ENCODE measurements around the gene SARNP. TPM values are rescaled to one million over a fixed set of nuclear protein-coding genes. Genes with fewer than 3 reads are reported as not detected.
"Not testable (repeated sequence)": the region's sequence is repeated elsewhere in the genome, so short reads cannot be mapped to it uniquely, and the experiment has no call there.

SARNP gene
- total RNA-seq, 1 donor from 2014 or later: 85.7 TPM

- no peaks in the 10 kb centered on the region for H3K9me3 Mint-ChIP-seq (ENCODE audit: low read depth)
- H3K27ac Mint-ChIP-seq: peak overlapping the region; percentile 20
- no peak overlapping the region for H3K4me3 Mint-ChIP-seq (ENCODE audit: low read depth)
- no peaks in the 10 kb centered on the region for H3K4me1 Mint-ChIP-seq (ENCODE audit: low read depth)
- TF ChIP-seq, protein P1, sequence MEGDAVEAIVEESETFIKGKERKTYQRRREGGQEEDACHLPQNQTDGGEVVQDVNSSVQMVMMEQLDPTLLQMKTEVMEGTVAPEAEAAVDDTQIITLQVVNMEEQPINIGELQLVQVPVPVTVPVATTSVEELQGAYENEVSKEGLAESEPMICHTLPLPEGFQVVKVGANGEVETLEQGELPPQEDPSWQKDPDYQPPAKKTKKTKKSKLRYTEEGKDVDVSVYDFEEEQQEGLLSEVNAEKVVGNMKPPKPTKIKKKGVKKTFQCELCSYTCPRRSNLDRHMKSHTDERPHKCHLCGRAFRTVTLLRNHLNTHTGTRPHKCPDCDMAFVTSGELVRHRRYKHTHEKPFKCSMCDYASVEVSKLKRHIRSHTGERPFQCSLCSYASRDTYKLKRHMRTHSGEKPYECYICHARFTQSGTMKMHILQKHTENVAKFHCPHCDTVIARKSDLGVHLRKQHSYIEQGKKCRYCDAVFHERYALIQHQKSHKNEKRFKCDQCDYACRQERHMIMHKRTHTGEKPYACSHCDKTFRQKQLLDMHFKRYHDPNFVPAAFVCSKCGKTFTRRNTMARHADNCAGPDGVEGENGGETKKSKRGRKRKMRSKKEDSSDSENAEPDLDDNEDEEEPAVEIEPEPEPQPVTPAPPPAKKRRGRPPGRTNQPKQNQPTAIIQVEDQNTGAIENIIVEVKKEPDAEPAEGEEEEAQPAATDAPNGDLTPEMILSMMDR (IDR thresholded peaks at IDR 0.05; ENCODE audit: unreplicated experiment): no peak
- H3K36me3 Mint-ChIP-seq (ENCODE audit: insufficient read depth): no peaks in the 10 kb centered on the region
- no peak for DNase-seq (ENCODE audit: low spot score, unreplicated experiment)
- peaks cover 4% of the 10 kb centered on the region for H3K27me3 Mint-ChIP-seq
Measured at GRCh38 chr12:55843431-55843830, 25.9 kb upstream of the SARNP start.

DNA sequence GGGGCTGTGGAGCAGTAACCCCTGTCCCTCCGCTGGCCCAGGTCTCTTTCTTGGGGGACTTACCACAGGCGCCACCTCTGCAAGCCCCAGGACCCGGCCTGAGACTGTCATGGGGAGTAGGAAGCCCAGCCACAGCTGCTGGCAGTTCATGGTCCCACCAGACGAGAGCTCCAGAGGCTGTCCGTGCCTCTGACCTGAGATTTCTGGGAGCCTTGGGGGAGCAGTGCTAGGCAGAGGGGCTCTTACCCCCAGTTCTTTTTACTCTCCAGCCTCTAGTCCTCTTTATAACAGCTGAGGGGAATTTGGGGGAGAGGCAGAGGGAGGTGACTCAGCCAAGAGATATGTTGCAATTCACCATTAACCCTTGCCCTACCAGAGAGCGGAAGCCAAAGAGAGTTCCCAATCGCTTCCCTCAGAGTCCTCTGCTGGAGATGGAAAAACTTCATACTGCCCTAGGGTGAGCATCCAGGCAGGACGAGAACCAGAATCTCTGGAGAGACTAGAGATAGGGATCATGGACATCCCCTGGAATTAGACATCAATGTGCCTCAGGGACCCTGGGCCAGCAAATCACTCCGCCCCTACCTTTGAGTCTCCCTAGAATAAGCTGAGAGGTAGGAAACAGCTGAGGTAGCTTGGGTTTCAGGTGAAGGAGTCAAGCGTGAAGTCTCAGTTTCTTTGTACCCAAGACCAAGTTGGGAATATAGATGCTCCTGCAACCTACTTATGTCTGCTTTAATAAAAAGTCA lies 25.3 kb upstream of the SARNP start, which contains the start of gene MMP19:
TSS of gene MMP19 (minus strand) at position 256 of the 749 bp plus-strand sequence. CDS start at position 150, 106 bp downstream.
- no peaks in the 10 kb centered on the region for H3K4me1 Mint-ChIP-seq (ENCODE audit: low read depth)
- H3K36me3 Mint-ChIP-seq (ENCODE audit: insufficient read depth): no peaks in the 10 kb centered on the region
- no peak for DNase-seq (ENCODE audit: low spot score, unreplicated experiment)
- H3K9me3 Mint-ChIP-seq (ENCODE audit: low read depth): no peaks in the 10 kb centered on the region
- TF ChIP-seq, protein P1 (IDR thresholded peaks at IDR 0.05; ENCODE audit: unreplicated experiment): no peak
- H3K27me3 Mint-ChIP-seq: peaks cover 4% of the 10 kb centered on the region
- H3K27ac Mint-ChIP-seq: peak within 1 kb of the TSS; percentile 20
- no peak within 1 kb of the TSS for H3K4me3 Mint-ChIP-seq (ENCODE audit: low read depth)

GRCh38 chr12:55840581-55841351 lies 23.2 kb upstream of the SARNP start:
- Mint-ChIP-seq H3K4me1 (ENCODE audit: low read depth) (no peaks in the 10 kb centered on the region), H3K36me3 (ENCODE audit: insufficient read depth) (no peaks in the 10 kb centered on the region), H3K9me3 (ENCODE audit: low read depth) (no peaks in the 10 kb centered on the region), H3K27ac (no peak overlapping the region), H3K4me3 (ENCODE audit: low read depth) (no peak overlapping the region), H3K27me3 (peaks cover 4% of the 10 kb centered on the region)
- TF ChIP-seq, protein P1 (IDR thresholded peaks at IDR 0.05; ENCODE audit: unreplicated experiment): no peak
- no peak for DNase-seq (ENCODE audit: low spot score, unreplicated experiment)

DNA sequence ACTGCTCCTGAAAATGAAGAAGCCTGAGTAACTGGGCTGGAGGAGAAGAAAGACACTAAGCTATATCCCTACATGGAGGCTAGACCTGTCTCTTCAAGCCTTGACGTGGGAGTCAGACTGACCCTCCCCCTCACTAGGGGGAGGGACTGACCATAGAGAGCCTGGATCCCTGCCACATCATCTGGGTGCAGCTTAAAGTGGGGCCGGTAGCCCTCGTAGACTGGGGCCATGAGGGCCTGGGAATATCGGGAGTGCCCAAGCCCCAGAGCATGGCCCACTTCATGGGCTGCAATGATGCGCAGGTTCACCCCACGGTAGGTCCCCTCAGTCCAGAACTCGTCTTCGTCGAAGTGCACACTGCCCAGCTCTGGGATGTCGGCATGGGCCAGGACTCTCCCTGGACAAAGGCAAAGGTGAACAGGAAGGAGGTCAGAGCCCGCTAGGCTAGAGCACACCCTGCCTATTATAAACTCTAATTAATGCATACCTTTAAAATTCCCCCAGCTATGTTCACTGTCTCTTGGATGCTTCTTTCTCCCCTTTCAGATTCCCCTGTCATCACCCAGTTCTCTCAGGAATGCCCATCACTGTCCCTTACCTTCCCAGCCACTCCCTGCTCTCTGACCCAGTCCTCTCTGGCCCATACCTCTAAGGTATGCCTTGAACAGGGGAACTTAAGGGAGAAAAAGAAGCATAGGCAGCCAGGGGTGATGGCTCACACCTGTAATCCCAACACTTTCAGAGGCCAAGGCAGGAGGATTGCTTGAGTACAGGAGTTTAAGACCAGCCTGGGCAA lies 22.0 kb upstream of the SARNP start:
- Mint-ChIP-seq H3K4me1 (ENCODE audit: low read depth) (no peaks in the 10 kb centered on the region), H3K27ac (no peak overlapping the region), H3K4me3 (ENCODE audit: low read depth) (no peak overlapping the region), H3K9me3 (ENCODE audit: low read depth) (no peaks in the 10 kb centered on the region), H3K36me3 (ENCODE audit: insufficient read depth) (no peaks in the 10 kb centered on the region), H3K27me3 (peaks cover 4% of the 10 kb centered on the region)
- TF ChIP-seq, protein P1 (IDR thresholded peaks at IDR 0.05; ENCODE audit: unreplicated experiment): no peak
- no peak for DNase-seq (ENCODE audit: low spot score, unreplicated experiment)

GRCh38 chr12:55838361-55838760 lies 20.8 kb upstream of the SARNP start:
- no peaks in the 10 kb centered on the region for H3K36me3 Mint-ChIP-seq (ENCODE audit: insufficient read depth)
- DNase-seq (ENCODE audit: low spot score, unreplicated experiment): no peak
- H3K9me3 Mint-ChIP-seq (ENCODE audit: low read depth): no peaks in the 10 kb centered on the region
- H3K4me1 Mint-ChIP-seq (ENCODE audit: low read depth): no peaks in the 10 kb centered on the region
- TF ChIP-seq, protein P1 (IDR thresholded peaks at IDR 0.05; ENCODE audit: unreplicated experiment): no peak
- H3K27me3 Mint-ChIP-seq: peaks cover 4% of the 10 kb centered on the region
- H3K4me3 Mint-ChIP-seq (ENCODE audit: low read depth): no peak overlapping the region
- no peak overlapping the region for H3K27ac Mint-ChIP-seq

DNA sequence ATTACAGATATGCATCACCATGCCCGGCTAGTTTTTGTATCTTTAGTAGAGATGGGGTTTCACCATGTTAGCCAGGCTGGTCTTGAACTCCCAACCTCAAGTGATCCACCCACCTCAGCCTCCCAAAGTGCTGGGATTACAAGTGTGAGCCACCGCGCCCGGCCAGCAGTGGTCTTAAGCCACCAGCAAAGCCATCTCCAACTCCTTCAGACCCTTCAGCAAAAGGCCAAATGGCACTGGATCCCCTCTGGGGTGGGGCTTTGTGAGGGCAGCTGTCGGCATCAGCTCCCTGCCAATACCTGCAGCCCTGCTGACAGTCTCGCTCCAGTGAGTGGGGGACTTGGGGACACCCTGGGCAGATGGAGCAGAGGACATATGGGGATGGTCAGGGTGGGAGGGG lies 16.9 kb upstream of the SARNP start:
- DNase-seq (ENCODE audit: low spot score, unreplicated experiment); H3K27ac Mint-ChIP-seq; H3K4me3 Mint-ChIP-seq (ENCODE audit: low read depth); H3K36me3 Mint-ChIP-seq (ENCODE audit: insufficient read depth); H3K27me3 Mint-ChIP-seq; H3K9me3 Mint-ChIP-seq (ENCODE audit: low read depth): not testable (repeated sequence)
- peaks cover 11% of the 10 kb centered on the region for H3K4me1 Mint-ChIP-seq (ENCODE audit: low read depth)
